ENCODE data around the gene ARSB. TPM values are rescaled to one million over a fixed set of nuclear protein-coding genes. Genes with fewer than 3 reads are reported as not detected.
"Not testable (repeated sequence)": the region's sequence is repeated elsewhere in the genome, so short reads cannot be mapped to it uniquely, and the experiment has no call there.

The ARSB gene
- total and polyA plus RNA-seq, 9 of the 15 experiments (the other 6 are each of a cell fraction or from before 2014, with no cell fraction given), result 0.52 to 4.6 (median 2.4) TPM

DNA sequence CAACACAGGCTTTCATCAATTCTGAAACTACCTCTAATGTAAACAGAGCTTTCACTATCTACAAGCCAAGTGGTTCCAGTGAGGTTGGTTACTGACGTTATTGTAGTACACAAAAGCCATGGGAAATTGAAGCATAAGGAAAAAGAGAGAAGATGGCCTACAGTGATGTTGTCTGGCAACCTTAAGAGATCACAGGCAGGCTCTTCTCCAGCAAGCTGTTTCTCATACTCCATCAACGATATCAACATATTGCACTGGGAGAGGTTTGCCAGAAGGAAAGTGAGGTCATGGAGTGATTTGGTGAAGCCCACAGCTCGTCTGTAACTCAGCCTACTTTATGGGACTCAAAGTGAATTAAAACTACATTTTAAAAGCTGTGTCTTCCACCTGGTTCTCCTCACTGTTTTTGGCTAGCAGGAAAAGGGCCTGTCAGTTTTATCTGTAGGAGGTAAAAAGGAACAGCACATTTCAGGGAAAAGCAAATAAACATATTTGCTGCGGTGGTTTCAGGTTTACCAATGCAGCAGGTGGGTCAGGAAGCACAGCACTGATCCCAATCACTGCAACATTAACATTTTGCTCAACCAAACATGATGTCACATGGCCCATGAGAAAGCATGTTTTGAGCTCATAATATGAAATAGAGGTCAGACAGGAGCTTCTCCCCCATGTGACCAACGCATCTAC, 72.9 kb downstream of the ARSB start (continued):
- TF ChIP-seq ZNF589 (CRISPR knock-in tag; IDR thresholded peaks at IDR 0.05; ENCODE audit: low read depth) (peak; percentile 51; the same call in 1 of the 2 replicates), CXXC5 (CRISPR knock-in tag; IDR thresholded peaks at IDR 0.05) (0 out of 2 replicates have a peak, but pooled peaks have one; percentile 15), MYC (IDR thresholded peaks at IDR 0.05; ENCODE audit: low read depth, low read length) (0 out of 2 replicates have a peak, but pooled peaks have one; percentile 19), MYC (CRISPR knock-in tag; IDR thresholded peaks at IDR 0.05; ENCODE audit: borderline replicate concordance, low read depth) (no peak)

DNA sequence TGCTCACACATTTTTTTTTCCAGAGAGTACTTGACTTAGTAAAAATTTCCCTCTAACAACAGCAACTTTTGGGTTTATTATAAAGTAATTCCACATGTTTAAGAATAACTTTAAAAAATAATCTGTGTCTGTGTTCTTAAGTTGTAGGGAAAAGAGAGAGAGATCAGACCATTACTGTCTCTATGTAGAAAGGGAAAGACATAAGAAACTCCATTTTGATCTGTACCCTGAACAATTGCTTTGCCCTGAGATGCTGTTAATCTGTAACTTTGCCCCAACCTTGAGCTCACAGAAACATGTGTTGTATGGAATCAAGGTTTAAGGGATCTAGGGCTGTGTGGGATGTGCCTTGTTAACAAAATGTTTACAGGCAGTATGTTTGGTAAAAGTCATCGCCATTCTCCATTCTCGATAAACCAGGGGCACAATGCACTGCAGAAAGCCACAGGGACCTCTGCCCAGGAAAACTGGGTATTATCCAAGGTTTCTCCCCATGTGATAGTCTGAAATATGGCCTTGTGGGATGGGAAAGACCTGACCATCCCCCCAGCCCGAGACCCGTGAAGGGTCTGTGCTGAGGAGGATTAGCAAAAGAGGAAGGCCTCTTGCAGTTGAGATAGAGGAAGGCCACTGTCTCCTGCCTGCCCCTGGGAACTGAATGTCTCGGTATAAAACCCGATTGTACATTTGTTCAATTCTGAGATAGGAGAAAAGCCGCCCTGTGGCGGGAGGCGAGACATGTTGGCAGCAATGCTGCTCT, 75.7 kb downstream of the ARSB start:
- TF ChIP-seq KLF6 (CRISPR knock-in tag; IDR thresholded peaks at IDR 0.05; ENCODE audit: borderline replicate concordance), result peak; percentile 42; the same call in 1 of the 2 replicates
- TF ChIP-seq PTTG1 (tag; IDR thresholded peaks at IDR 0.05; ENCODE audit: low read depth), result peak; percentile 71; the same call in 1 of the 2 replicates
- 0 out of 2 replicates have a peak, but pooled peaks have one; percentile 32 for TF ChIP-seq PTRF (tag; IDR thresholded peaks at IDR 0.05)

More for the DNA sequence above, 75.7 kb downstream of the ARSB start:
- H2AFZ ChIP-seq (ENCODE audit: low read depth, low read length); H3K9me3 ChIP-seq (replicated peaks; ENCODE audit: control insufficient read depth, insufficient read depth, low read depth, low read length); DNase-seq (ENCODE audit: extremely low read depth in 1 of 4, low spot score in 3 of 4); H3K4me1 ChIP-seq (replicated peaks in 1 of 2; ENCODE audit: control insufficient read depth in 2 of 2, insufficient read depth in 2 of 2, low read length in 2 of 2); H3K79me2 ChIP-seq (ENCODE audit: control insufficient read depth, insufficient read depth, low read length); ATAC-seq; BruUV-seq (replicated peaks); H3K36me3 ChIP-seq (ENCODE audit: control insufficient read depth, insufficient read depth, low read length); intact Hi-C loops (cut with micrococcal nuclease); H3K27ac ChIP-seq (ENCODE audit: extremely low read depth, low read depth, low read length); H3K4me3 ChIP-seq; H3K27me3 ChIP-seq (ENCODE audit: control insufficient read depth in 2 of 2, insufficient read depth in 2 of 2, low read length in 2 of 2); in situ Hi-C loops (cut with MboI); H3K9ac ChIP-seq (ENCODE audit: insufficient read depth in 1 of 2, low read depth in 2 of 2, low read length in 2 of 2); POLR2A ChIA-PET; FAIRE-seq; H3K9me1 ChIP-seq (ENCODE audit: control insufficient read depth, insufficient read depth, low read length); H3K4me2 ChIP-seq (ENCODE audit: insufficient read depth, low read length); H4K20me1 ChIP-seq (replicated peaks; ENCODE audit: control insufficient read depth, insufficient read depth, low read length): not testable (repeated sequence)
- CTCF ChIA-PET (ENCODE audit: low intra/inter-chr PET ratio), result interaction anchor here (0.5 kb wide), 1 partner anchor 363 kb away, joined by 3 read pairs; no protein-coding TSS in a partner anchor
- 22% methylated on average over 6 of the region's 9 CpGs for WGBS (ENCODE audit: insufficient coverage, low coverage, missing lambda C conversion rate)

Measured in K562 (cell line).